GM12878 (cell line): ENCODE data around the gene CD101. TPM values are rescaled to one million over a fixed set of nuclear protein-coding genes. Genes with fewer than 3 reads are reported as not detected.
A peak's percentile ranks its signal among the peaks of the same experiment; 100 is the strongest.

Experiments
- BHLHE40 ChIP-seq, 2 experiments: fragments of 450-650 bp in 1 of 2; IDR thresholded peaks; 2 replicates each; pipeline ENCODE4 v1.6.1; 2011 to 2017; ENCODE audit warnings: low read depth in 2 of 2, borderline replicate concordance in 1 of 2, improper control_type of control experiment in 1 of 2, low read length in 1 of 2, mild to moderate bottlenecking in 1 of 2
- EZH2 ChIP-seq: IDR thresholded peaks from 2 replicates; pipeline ENCODE4 v1.6.1; 2012; ENCODE audit warnings: low read depth, mild to moderate bottlenecking, control low read depth, inconsistent platforms, low read length, borderline replicate concordance; ENCODE audit not compliant: control insufficient read depth
- POLR2AphosphoS2 ChIP-seq: IDR thresholded peaks from 2 replicates; pipeline ENCODE4 v1.6.1; 2011; ENCODE audit warnings: low read depth, mild to moderate bottlenecking, low read length, improper control_type of control experiment, moderate library complexity
- RAD21 ChIP-seq: IDR thresholded peaks from 2 replicates; pipeline ENCODE4 v1.6.1; 2011; ENCODE audit warnings: mild to moderate bottlenecking, low read depth, low read length, moderate library complexity; ENCODE audit not compliant: insufficient read depth
- STAT1 ChIP-seq: fragments of 450-650 bp; conservative IDR thresholded peaks from 2 replicates; pipeline ENCODE4 v1.6.1; 2014; ENCODE audit warnings: antibody characterized with exemption, mild to moderate bottlenecking
- ZNF217 ChIP-seq: fragments of 450-650 bp; IDR thresholded peaks from 2 replicates; pipeline ENCODE4 v1.6.1; 2017; ENCODE audit warnings: antibody characterized with exemption, mild to moderate bottlenecking
- polyA plus RNA-seq, 11 experiments: library from polyadenylated mRNA; depleted of rRNA in 4 of 11; unstranded in 6 of 11; stranded (reverse) in 5 of 11; fragments of >200 nt; fragmentation: Nextera tagmentation in 4 of 11; fragmentation: Illumina TruSeq in 1 of 11; extraction: Ambion mirVana in 4 of 11; extraction: Trizol in 1 of 11; gene quantifications; 1 replicate in 1 of 11; 2 replicates in 10 of 11; pipeline versions ENCODE4 v1.2.1 to v1.2.3, GENCODE V29; 2011 to 2016; ENCODE audit warnings: inconsistent platforms in 2 of 11, missing spikeins in 2 of 11, low read depth in 1 of 11
- total RNA-seq, 4 experiments: library from RNA; depleted of rRNA in 3 of 4; stranded (reverse); fragments of >200 nt in 3 of 4; fragmentation: Illumina TruSeq in 1 of 4; extraction: Trizol in 1 of 4; gene quantifications; 2 replicates each; pipeline versions ENCODE4 v1.2.1 to v1.2.3, GENCODE V29; 2013 to 2021
- TF ChIP-seq, protein P1 (sequence below): fragments of 450-650 bp; IDR thresholded peaks from 2 replicates; pipeline ENCODE4 v1.6.1; 2017; ENCODE audit warnings: mild to moderate bottlenecking, moderate library complexity
- TF ChIP-seq, protein P2 (sequence below): IDR thresholded peaks from 2 replicates; pipeline ENCODE4 v1.6.1; 2012; ENCODE audit warnings: improper control_type of control experiment, low read depth, low read length; ENCODE audit not compliant: insufficient replicate concordance
- TF ChIP-seq, protein P3 (sequence below): fragments of 450-650 bp; formaldehyde crosslinking; IDR thresholded peaks from 2 replicates; pipeline ENCODE4 v1.5.0; 2022; ENCODE audit warnings: mild to moderate bottlenecking, missing genetic modification characterization

Gene CD101
- total and polyA plus RNA-seq, 10 of the 15 experiments (the other 5 are each of a cell fraction or from before 2014, with no cell fraction given), result 0.56 to 7.9 (median 2.9) TPM

DNA sequence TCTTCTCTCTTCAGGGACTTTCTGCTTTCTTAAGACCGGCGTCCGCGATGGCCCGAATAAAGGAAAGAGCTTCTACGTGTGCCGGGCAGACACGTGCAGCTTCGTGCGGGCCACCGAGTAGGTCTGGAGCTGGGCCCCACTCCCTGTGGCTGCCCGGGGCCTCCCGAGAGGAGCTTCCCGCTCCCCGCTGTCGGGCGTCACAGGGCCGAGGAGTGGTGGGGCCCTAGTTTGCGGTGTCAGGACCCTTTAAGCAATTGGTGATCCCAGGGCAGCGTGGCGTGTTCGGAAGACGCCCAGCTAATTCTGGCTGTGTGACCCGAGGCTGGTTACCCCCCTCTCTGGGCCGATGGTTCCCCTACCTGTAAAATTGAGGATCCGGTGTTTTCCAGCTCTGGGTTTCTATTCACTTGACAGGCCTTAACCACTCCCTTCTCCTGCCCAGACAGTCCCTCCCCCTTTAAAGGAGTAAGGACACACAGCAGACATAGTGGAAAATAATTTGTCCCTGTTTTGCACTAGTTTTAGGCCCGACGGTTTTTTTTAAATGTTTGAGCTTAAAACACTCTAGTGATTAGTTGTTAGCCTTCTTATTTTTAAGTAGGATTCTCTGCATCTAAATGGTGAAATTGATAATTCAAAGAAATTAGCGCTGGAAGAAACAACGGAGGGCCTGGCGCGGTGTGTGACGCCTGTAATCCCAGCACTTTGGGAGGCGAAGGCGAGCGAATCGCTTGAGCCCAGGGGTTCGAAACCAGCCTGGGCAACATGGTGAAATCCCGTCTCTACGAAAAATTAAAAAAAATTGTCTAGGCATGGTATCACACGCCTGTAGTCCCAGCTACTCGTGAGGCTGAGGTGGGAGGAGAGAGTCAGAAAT lies 59.1 kb downstream of the CD101 start (continued):
- TF ChIP-seq BHLHE40 (IDR thresholded peaks at IDR 0.05; ENCODE audit: borderline replicate concordance in 1 of 2, low read depth in 2 of 2, low read length in 1 of 2), result peak; percentile 68 to 92
- TF ChIP-seq, protein P1, sequence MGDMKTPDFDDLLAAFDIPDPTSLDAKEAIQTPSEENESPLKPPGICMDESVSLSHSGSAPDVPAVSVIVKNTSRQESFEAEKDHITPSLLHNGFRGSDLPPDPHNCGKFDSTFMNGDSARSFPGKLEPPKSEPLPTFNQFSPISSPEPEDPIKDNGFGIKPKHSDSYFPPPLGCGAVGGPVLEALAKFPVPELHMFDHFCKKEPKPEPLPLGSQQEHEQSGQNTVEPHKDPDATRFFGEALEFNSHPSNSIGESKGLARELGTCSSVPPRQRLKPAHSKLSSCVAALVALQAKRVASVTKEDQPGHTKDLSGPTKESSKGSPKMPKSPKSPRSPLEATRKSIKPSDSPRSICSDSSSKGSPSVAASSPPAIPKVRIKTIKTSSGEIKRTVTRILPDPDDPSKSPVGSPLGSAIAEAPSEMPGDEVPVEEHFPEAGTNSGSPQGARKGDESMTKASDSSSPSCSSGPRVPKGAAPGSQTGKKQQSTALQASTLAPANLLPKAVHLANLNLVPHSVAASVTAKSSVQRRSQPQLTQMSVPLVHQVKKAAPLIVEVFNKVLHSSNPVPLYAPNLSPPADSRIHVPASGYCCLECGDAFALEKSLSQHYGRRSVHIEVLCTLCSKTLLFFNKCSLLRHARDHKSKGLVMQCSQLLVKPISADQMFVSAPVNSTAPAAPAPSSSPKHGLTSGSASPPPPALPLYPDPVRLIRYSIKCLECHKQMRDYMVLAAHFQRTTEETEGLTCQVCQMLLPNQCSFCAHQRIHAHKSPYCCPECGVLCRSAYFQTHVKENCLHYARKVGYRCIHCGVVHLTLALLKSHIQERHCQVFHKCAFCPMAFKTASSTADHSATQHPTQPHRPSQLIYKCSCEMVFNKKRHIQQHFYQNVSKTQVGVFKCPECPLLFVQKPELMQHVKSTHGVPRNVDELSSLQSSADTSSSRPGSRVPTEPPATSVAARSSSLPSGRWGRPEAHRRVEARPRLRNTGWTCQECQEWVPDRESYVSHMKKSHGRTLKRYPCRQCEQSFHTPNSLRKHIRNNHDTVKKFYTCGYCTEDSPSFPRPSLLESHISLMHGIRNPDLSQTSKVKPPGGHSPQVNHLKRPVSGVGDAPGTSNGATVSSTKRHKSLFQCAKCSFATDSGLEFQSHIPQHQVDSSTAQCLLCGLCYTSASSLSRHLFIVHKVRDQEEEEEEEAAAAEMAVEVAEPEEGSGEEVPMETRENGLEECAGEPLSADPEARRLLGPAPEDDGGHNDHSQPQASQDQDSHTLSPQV, result no peak
- TF ChIP-seq, protein P2, sequence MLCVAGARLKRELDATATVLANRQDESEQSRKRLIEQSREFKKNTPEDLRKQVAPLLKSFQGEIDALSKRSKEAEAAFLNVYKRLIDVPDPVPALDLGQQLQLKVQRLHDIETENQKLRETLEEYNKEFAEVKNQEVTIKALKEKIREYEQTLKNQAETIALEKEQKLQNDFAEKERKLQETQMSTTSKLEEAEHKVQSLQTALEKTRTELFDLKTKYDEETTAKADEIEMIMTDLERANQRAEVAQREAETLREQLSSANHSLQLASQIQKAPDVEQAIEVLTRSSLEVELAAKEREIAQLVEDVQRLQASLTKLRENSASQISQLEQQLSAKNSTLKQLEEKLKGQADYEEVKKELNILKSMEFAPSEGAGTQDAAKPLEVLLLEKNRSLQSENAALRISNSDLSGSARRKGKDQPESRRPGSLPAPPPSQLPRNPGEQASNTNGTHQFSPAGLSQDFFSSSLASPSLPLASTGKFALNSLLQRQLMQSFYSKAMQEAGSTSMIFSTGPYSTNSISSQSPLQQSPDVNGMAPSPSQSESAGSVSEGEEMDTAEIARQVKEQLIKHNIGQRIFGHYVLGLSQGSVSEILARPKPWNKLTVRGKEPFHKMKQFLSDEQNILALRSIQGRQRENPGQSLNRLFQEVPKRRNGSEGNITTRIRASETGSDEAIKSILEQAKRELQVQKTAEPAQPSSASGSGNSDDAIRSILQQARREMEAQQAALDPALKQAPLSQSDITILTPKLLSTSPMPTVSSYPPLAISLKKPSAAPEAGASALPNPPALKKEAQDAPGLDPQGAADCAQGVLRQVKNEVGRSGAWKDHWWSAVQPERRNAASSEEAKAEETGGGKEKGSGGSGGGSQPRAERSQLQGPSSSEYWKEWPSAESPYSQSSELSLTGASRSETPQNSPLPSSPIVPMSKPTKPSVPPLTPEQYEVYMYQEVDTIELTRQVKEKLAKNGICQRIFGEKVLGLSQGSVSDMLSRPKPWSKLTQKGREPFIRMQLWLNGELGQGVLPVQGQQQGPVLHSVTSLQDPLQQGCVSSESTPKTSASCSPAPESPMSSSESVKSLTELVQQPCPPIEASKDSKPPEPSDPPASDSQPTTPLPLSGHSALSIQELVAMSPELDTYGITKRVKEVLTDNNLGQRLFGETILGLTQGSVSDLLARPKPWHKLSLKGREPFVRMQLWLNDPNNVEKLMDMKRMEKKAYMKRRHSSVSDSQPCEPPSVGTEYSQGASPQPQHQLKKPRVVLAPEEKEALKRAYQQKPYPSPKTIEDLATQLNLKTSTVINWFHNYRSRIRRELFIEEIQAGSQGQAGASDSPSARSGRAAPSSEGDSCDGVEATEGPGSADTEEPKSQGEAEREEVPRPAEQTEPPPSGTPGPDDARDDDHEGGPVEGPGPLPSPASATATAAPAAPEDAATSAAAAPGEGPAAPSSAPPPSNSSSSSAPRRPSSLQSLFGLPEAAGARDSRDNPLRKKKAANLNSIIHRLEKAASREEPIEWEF, result no peak
- TF ChIP-seq RAD21, result no peak
- TF ChIP-seq, protein P3, sequence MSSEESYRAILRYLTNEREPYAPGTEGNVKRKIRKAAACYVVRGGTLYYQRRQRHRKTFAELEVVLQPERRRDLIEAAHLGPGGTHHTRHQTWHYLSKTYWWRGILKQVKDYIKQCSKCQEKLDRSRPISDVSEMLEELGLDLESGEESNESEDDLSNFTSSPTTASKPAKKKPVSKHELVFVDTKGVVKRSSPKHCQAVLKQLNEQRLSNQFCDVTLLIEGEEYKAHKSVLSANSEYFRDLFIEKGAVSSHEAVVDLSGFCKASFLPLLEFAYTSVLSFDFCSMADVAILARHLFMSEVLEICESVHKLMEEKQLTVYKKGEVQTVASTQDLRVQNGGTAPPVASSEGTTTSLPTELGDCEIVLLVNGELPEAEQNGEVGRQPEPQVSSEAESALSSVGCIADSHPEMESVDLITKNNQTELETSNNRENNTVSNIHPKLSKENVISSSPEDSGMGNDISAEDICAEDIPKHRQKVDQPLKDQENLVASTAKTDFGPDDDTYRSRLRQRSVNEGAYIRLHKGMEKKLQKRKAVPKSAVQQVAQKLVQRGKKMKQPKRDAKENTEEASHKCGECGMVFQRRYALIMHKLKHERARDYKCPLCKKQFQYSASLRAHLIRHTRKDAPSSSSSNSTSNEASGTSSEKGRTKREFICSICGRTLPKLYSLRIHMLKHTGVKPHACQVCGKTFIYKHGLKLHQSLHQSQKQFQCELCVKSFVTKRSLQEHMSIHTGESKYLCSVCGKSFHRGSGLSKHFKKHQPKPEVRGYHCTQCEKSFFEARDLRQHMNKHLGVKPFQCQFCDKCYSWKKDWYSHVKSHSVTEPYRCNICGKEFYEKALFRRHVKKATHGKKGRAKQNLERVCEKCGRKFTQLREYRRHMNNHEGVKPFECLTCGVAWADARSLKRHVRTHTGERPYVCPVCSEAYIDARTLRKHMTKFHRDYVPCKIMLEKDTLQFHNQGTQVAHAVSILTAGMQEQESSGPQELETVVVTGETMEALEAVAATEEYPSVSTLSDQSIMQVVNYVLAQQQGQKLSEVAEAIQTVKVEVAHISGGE (CRISPR knock-in tag), result no peak
- peak; percentile 75; the same call in 1 of the 2 replicates for TF ChIP-seq STAT1
- no peak for TF ChIP-seq POLR2AphosphoS2
- TF ChIP-seq EZH2, result no peak
- no peak for TF ChIP-seq ZNF217
